ENCODE data around the gene RGS5.

DNA sequence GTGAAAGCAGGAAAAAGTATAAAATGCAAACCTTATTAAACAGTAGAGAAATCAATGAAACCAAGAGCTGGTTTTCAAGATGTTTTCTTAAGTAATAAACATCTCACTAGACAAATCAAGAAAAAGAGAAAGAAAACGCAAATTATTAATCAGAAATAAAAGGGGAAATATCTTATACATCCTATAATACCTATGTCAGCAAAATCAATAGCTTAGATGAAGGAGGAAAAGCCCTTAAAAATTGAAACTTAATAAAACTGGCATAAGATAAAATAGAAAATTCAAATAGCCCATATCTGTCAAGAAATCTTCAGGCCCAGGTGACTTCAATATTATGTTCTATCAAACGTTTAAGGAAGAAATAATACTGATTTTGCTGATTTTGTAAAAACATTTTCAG, 74.4 kb downstream of the RGS5 start:
- TF ChIP-seq, protein P1, sequence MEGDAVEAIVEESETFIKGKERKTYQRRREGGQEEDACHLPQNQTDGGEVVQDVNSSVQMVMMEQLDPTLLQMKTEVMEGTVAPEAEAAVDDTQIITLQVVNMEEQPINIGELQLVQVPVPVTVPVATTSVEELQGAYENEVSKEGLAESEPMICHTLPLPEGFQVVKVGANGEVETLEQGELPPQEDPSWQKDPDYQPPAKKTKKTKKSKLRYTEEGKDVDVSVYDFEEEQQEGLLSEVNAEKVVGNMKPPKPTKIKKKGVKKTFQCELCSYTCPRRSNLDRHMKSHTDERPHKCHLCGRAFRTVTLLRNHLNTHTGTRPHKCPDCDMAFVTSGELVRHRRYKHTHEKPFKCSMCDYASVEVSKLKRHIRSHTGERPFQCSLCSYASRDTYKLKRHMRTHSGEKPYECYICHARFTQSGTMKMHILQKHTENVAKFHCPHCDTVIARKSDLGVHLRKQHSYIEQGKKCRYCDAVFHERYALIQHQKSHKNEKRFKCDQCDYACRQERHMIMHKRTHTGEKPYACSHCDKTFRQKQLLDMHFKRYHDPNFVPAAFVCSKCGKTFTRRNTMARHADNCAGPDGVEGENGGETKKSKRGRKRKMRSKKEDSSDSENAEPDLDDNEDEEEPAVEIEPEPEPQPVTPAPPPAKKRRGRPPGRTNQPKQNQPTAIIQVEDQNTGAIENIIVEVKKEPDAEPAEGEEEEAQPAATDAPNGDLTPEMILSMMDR (IDR thresholded peaks at IDR 0.05; ENCODE audit: low read depth, low read length, poor library complexity, severe bottlenecking) = no peak
- no peak for TF ChIP-seq EZH2phosphoT487 (IDR thresholded peaks at IDR 0.05; ENCODE audit: borderline replicate concordance, low read length)
